HEK293 (cell line): ENCODE measurements around the gene TTLL11.

Experiments used
- CTCF ChIA-PET: fragments of 350-600 bp; formaldehyde crosslinking; extraction: SDS; loops from one replicate; lab custom pipeline; 2021; ENCODE audit warnings: antibody characterized with exemption; lab: Yijun Ruan, JAX
- POLR2A ChIA-PET: fragments of 300-600 bp; formaldehyde crosslinking; extraction: SDS; loops from one replicate; lab custom pipeline; 2020; ENCODE audit warnings: antibody characterized with exemption, inconsistent platforms; lab: Yijun Ruan, JAX
- H3K27ac ChIP-seq: fragments of 200-500 bp; sonication (Bioruptor generic); 2 replicates; pipeline ENCODE4 v1.5.1; 2014; ENCODE audit warnings: low read depth, low read length, control low read depth, inconsistent platforms; ENCODE audit errors: extremely low read depth
- H3K36me3 ChIP-seq, 2 experiments: fragments of 200-500 bp in 1 of 2; sonication (Bioruptor generic) in 1 of 2; 1 replicate in 1 of 2; 2 replicates in 1 of 2; pipeline ENCODE4 v1.5.1; 2014 to 2017; ENCODE audit warnings: inconsistent platforms in 2 of 2, low read length in 2 of 2; ENCODE audit not compliant: control insufficient read depth in 2 of 2, insufficient read depth in 1 of 2
- H3K4me1 ChIP-seq: fragments of 200-500 bp; sonication (Bioruptor generic); 2 replicates; pipeline ENCODE4 v1.5.1; 2014; ENCODE audit warnings: mild to moderate bottlenecking, low read length, inconsistent platforms; ENCODE audit not compliant: control insufficient read depth, insufficient read depth
- H3K4me3 ChIP-seq: 2 replicates; pipeline ENCODE4 v1.5.1; 2011; ENCODE audit warnings: low read depth, mild to moderate bottlenecking, control low read depth, low read length, moderate library complexity
- H3K9me3 ChIP-seq: fragments of 200-500 bp; sonication (Bioruptor generic); 2 replicates; pipeline ENCODE4 v1.5.1; 2014; ENCODE audit warnings: low read depth, low read length, inconsistent platforms; ENCODE audit not compliant: control insufficient read depth, insufficient read depth
- ATF2 ChIP-seq: fragments of 450-650 bp; formaldehyde crosslinking; IDR thresholded peaks from 2 replicates; pipeline ENCODE4 v1.5.1; 2016; ENCODE audit warnings: missing biosample characterization, missing genetic modification characterization, low read depth
- CTCF ChIP-seq: fragments of 450-650 bp; formaldehyde crosslinking; IDR thresholded peaks from 2 replicates; pipeline ENCODE4 v1.5.1; 2016; ENCODE audit warnings: missing biosample characterization, missing genetic modification characterization
- GLIS1 ChIP-seq: fragments of 450-650 bp; formaldehyde crosslinking; IDR thresholded peaks from 2 replicates; pipeline ENCODE4 v1.5.1; 2016; ENCODE audit warnings: missing biosample characterization, missing genetic modification characterization
- KLF9 ChIP-seq: fragments of 450-650 bp; formaldehyde crosslinking; IDR thresholded peaks from 2 replicates; pipeline ENCODE4 v1.5.1; 2016; ENCODE audit warnings: missing biosample characterization, missing genetic modification characterization, low read depth
- SP7 ChIP-seq: fragments of 450-650 bp; formaldehyde crosslinking; IDR thresholded peaks from 2 replicates; pipeline ENCODE4 v1.5.1; 2016; ENCODE audit warnings: missing biosample characterization, missing genetic modification characterization
- ZBTB44 ChIP-seq: fragments of 450-650 bp; IDR thresholded peaks from 2 replicates; pipeline ENCODE4 v1.5.1; 2018; ENCODE audit warnings: missing biosample characterization, mild to moderate bottlenecking, missing genetic modification characterization
- ZNF169 ChIP-seq: fragments of 450-650 bp; formaldehyde crosslinking; IDR thresholded peaks from 2 replicates; pipeline ENCODE4 v1.5.1; 2016; ENCODE audit warnings: missing biosample characterization, missing genetic modification characterization
- ZNF324 ChIP-seq: fragments of 450-650 bp; formaldehyde crosslinking; IDR thresholded peaks from 2 replicates; pipeline ENCODE4 v1.5.1; 2016; ENCODE audit warnings: missing biosample characterization, missing genetic modification characterization
- ZNF394 ChIP-seq: fragments of 450-650 bp; formaldehyde crosslinking; IDR thresholded peaks from 2 replicates; pipeline ENCODE4 v1.5.1; 2016; ENCODE audit warnings: missing biosample characterization, missing genetic modification characterization, mild to moderate bottlenecking, moderate library complexity, borderline replicate concordance
- ZNF692 ChIP-seq: fragments of 450-650 bp; formaldehyde crosslinking; IDR thresholded peaks from 2 replicates; pipeline ENCODE4 v1.5.1; 2016; ENCODE audit warnings: missing biosample characterization, missing genetic modification characterization
- ZNF701 ChIP-seq: fragments of 450-650 bp; formaldehyde crosslinking; IDR thresholded peaks from 2 replicates; pipeline ENCODE4 v1.5.1; 2016; ENCODE audit warnings: missing biosample characterization, missing genetic modification characterization
- ZNF707 ChIP-seq: fragments of 450-650 bp; formaldehyde crosslinking; IDR thresholded peaks from 2 replicates; pipeline ENCODE4 v1.5.1; 2016; ENCODE audit warnings: missing biosample characterization, missing genetic modification characterization
- ZNF768 ChIP-seq: fragments of 450-650 bp; formaldehyde crosslinking; IDR thresholded peaks from 2 replicates; pipeline ENCODE4 v1.5.1; 2018; ENCODE audit warnings: missing biosample characterization, mild to moderate bottlenecking, missing genetic modification characterization
- TF ChIP-seq, protein P1 (sequence below): fragments of 450-650 bp; formaldehyde crosslinking; IDR thresholded peaks from 2 replicates; pipeline ENCODE4 v1.5.1; 2016; ENCODE audit warnings: missing biosample characterization, missing genetic modification characterization, borderline replicate concordance
- TF ChIP-seq, protein P2 (sequence below): fragments of 450-650 bp; formaldehyde crosslinking; IDR thresholded peaks from 2 replicates; pipeline ENCODE4 v1.5.1; 2016; ENCODE audit warnings: missing biosample characterization, missing genetic modification characterization

Gene TTLL11

DNA sequence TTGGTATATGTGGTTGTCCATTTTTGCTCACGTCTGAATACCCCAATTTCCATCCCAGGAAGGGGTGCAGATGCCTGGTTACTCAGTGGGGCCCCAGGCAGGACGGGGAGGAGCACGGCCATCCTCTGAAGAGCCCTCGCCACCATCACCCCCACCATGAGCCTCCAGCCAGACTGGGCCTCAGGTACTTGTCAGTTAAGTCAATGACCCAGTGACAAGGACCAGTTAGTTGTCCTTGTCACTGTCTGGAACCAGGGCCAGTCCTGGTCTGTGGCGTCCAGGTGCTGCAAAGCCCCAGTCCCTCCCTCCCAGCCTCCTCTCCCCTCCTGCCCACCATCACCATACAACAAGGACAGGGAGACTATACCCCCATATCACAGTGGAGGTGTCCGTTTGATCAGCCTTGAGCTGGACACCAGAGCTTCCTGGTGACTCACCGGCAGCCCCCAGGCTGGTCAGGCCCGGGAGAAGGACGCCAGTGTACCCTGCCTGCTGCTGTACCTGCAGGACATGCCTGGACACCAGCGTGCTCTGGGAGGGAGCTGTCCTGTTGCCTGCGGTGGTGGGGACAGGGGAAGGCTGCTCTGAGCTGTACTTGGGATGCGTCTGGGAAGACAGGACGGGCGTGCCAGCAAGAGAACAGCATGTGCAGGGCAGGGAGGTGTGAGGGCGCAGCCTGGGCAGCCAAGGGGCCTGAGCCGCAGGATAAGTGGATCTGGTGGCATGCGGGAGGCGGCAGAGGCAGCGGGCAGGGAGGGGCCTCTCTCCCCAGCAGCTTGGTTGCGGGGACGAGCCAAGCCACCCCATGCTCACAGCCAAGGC lies 32.6 kb upstream of the TTLL11 start:
- POLR2A ChIA-PET: interaction anchor here (0.6 to 1.8 kb wide), 3 partner anchors 26 to 226 kb away, joined by 4 to 10 read pairs (median 5); no protein-coding TSS in a partner anchor

More for the DNA sequence above, 32.6 kb upstream of the TTLL11 start:
- H3K27ac ChIP-seq: no peak overlapping the region
- no peak overlapping the region for H3K4me3 ChIP-seq
- H3K9me3 ChIP-seq: no peaks in the 10 kb centered on the region
- no peaks in the 10 kb centered on the region for H3K36me3 ChIP-seq
- no peaks in the 10 kb centered on the region for H3K4me1 ChIP-seq
- no peak for TF ChIP-seq ZNF707 (tag by site-specific recombination)
- TF ChIP-seq ZNF394: no peak
- no peak for TF ChIP-seq ZNF768 (tag by site-specific recombination)
- TF ChIP-seq ZNF701: no peak
- no peak for TF ChIP-seq KLF9 (tag by site-specific recombination)
- TF ChIP-seq ZNF692: no peak
- TF ChIP-seq, protein P1, sequence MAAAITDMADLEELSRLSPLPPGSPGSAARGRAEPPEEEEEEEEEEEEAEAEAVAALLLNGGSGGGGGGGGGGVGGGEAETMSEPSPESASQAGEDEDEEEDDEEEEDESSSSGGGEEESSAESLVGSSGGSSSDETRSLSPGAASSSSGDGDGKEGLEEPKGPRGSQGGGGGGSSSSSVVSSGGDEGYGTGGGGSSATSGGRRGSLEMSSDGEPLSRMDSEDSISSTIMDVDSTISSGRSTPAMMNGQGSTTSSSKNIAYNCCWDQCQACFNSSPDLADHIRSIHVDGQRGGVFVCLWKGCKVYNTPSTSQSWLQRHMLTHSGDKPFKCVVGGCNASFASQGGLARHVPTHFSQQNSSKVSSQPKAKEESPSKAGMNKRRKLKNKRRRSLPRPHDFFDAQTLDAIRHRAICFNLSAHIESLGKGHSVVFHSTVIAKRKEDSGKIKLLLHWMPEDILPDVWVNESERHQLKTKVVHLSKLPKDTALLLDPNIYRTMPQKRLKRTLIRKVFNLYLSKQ: no peak
- no peak for TF ChIP-seq SP7
- no peak for TF ChIP-seq ZBTB44 (tag by site-specific recombination)
- no peak for TF ChIP-seq ZNF324 (tag by site-specific recombination)
- TF ChIP-seq ZNF169: no peak
- TF ChIP-seq, protein P2, sequence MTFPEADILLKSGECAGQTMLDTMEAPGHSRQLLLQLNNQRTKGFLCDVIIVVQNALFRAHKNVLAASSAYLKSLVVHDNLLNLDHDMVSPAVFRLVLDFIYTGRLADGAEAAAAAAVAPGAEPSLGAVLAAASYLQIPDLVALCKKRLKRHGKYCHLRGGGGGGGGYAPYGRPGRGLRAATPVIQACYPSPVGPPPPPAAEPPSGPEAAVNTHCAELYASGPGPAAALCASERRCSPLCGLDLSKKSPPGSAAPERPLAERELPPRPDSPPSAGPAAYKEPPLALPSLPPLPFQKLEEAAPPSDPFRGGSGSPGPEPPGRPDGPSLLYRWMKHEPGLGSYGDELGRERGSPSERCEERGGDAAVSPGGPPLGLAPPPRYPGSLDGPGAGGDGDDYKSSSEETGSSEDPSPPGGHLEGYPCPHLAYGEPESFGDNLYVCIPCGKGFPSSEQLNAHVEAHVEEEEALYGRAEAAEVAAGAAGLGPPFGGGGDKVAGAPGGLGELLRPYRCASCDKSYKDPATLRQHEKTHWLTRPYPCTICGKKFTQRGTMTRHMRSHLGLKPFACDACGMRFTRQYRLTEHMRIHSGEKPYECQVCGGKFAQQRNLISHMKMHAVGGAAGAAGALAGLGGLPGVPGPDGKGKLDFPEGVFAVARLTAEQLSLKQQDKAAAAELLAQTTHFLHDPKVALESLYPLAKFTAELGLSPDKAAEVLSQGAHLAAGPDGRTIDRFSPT (tag by site-specific recombination): no peak
- TF ChIP-seq GLIS1 (tag by site-specific recombination): no peak
- no peak for TF ChIP-seq ATF2 (tag by site-specific recombination)
- no peak for TF ChIP-seq CTCF (tag by site-specific recombination)
- TF ChIP-seq, all 188 proteins: peak for 0
- CTCF ChIA-PET: interaction anchor here (0.6 to 12.1 kb wide), 41 partner anchors 8 to 700 kb away, joined by 3 to 473 read pairs (median 4); partner anchors contain the start of genes MRRF, NDUFA8, RBM18 and TTLL11
